GM20000 (cell line): ENCODE measurements around the gene SIRPA.

Source experiments
- DNase-seq: peaks from one replicate; pipeline ENCODE4 v3.0.0; 2012; ENCODE audit warnings: low spot score
- TF ChIP-seq, protein P1 (sequence below): IDR thresholded peaks from 2 replicates; pipeline ENCODE4 v1.5.1; 2012; ENCODE audit warnings: mild to moderate bottlenecking, control low read depth; ENCODE audit errors: extremely low read depth, missing control alignments

Gene SIRPA

DNA sequence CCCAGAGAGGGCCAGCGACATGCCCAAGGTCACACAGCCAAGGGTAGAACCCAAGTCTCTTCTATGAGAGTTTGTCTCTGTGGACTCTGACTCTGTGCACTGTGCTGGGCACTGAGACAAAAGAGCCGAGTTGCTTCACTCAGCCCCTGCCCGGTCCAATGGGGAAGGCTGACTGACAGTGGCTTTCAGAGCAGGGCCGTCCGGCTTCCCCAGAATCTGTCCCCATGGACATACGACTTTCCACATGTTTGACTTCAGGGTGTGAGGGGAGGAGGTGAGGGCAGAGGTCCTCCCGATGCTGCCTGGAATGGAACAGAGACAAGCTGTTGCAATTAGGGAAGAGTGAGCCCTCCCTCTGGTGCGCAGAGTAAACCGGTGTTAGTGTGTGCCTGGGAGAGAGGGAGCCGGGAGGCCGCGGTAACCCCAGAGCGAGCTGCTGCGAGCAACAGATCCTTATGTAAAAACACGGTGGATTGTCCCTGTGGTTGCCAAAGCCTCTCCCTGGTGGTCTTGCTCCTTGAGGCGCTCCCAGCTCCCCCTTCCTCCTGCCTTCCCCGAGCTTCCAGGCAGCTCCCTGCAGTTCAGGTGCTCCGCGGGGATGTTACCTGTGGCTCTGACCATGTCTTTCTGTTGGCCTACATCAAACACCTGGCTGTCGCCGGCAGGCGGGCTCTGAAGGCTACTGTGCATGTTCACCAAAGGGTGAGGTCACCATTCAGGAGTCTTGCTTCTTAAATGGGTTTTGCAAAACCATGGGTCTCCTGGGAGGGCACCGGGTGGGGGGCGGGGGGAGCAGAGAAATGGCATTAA, 672 bp downstream of the SIRPA start:
- peak; percentile 44 for DNase-seq
- TF ChIP-seq, protein P1, sequence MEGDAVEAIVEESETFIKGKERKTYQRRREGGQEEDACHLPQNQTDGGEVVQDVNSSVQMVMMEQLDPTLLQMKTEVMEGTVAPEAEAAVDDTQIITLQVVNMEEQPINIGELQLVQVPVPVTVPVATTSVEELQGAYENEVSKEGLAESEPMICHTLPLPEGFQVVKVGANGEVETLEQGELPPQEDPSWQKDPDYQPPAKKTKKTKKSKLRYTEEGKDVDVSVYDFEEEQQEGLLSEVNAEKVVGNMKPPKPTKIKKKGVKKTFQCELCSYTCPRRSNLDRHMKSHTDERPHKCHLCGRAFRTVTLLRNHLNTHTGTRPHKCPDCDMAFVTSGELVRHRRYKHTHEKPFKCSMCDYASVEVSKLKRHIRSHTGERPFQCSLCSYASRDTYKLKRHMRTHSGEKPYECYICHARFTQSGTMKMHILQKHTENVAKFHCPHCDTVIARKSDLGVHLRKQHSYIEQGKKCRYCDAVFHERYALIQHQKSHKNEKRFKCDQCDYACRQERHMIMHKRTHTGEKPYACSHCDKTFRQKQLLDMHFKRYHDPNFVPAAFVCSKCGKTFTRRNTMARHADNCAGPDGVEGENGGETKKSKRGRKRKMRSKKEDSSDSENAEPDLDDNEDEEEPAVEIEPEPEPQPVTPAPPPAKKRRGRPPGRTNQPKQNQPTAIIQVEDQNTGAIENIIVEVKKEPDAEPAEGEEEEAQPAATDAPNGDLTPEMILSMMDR = no peak

DNA sequence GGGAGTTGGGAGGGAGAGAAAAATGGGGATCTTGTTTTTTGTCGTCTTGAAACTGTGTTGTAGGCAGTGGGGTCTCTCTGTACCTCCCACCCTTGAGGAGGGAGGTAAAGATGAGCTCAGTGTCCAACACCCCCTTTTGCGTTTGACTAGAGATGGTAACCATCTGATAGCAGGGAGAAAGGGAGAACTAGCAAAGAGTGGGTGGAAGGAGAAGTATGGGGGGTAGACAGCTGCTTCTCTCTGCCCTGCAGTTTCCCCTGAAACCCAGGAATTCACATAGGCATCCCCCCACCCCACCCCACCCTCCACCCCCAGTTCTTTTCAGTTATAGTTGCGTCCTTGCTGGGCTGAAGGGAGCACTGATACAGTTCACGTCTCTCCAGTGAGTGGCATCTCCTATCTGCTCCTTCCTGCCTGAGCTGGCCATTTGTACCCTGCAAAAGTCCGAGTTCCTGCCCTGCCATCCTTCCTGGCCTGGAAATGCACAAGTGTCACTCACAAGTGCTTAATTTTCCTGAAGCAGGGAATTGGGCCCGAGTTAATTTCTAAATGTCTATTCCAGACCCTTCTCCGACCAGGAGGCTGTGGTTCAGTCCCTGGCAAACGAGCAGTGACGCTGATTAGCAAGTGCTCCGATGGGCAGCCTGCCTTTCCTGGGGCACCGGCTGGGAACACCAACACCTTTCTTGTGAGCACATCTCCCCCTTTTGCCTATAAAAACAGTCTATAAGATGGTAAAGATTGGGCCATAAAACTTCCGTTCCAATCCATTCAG, 1.5 kb downstream of the SIRPA start:
- DNase-seq = no peak
- TF ChIP-seq, protein P1 = no peak

DNA sequence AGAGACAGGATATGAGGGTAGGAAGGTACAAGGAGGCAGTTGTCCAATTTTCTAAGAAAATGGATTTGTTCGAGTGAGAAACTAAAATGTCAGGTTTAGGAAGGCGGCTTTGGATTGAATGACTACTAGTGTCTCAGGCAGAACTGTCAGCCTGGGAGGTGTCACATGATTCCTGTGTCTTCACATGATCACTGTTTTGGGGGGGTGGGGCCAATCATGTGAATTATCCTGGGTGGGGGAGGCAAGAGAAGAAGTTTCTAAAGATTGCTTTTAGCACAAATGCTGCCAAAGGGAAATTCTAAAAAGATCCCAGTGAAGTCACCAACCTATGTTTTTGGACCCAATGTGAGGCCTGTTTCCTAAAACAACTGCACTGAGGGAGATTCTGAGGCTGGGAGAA, 2.3 kb downstream of the SIRPA start:
- TF ChIP-seq, protein P1 = no peak
- DNase-seq = peak; percentile 42

DNA sequence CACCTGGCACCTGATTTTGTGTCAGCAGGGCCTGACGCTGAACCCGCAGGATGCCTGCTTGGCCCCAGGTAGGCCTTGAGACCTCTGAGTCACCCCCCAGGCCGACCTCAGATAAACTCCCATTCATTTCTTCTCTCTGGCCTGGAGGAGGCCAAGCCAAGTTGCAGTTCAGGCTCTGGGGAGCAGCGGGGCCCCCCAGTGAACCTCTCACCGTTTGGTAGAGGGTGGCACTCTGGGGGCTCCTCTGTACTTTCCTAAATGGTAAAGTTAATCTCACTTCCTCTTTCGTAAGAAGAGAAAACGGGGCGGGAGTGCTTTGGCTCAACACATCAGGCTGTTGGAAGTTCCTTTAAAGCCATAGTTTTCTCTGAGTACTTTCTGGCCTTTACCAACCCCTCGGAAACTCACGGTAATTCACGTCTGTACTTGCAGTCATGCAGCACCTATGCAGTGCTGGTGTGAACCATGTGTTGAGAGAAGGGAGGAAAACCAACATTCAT, 2.8 kb downstream of the SIRPA start:
- TF ChIP-seq, protein P1 = no peak
- peak; percentile 72 for DNase-seq

DNA sequence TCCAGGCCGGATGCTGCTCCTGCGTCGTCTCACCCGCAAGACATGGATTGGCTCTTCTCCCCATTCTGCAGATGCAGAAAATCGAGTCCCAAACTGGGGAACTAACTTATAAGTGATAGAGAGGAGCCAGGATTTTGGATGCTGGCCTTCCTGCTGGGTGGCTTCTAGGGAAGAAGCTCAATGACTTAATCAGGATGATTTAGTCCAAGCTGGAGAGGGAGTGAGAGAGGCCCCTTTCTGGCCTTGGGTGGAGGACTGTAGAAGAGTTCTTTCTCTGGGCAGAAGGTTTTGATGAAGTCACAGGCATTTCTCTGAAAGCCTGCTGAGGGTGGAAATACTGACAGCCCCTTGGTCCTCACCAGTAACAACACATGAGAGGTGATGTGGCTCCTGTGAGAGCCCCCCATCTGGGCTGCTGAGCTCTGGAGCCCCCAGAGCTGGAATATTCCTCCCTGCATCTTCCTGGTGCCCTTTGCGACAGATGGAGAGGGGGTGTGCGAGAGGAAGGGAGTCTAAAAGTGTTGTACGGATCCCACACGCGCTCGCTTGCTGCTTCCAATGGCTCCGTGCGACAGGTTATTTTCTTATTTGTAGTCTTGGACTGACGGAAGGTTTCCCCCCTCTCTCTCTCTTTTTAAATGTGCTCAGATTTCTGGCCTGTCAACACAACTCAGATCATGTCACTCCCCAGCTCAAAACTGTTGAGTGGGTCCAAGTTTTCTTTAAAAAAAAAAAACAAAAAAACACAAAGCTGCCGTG, 3.5 kb downstream of the SIRPA start:
- TF ChIP-seq, protein P1 = no peak
- DNase-seq = peak; percentile 20

DNA sequence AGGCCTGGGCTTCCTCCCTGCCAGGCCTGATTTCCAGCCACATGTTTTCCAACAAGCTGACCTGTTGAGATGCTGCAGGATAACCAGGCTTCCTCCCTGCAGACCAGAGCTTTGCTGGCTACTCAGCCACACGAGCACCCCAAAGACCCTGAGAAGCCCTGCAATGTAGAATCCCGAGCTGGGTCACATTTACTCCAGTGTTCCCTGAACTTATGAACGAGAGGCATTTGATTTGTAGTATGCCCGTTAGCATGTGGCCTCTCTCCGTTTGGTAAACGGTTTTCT, 4.0 kb downstream of the SIRPA start:
- no peak for DNase-seq
- TF ChIP-seq, protein P1 = no peak

DNA sequence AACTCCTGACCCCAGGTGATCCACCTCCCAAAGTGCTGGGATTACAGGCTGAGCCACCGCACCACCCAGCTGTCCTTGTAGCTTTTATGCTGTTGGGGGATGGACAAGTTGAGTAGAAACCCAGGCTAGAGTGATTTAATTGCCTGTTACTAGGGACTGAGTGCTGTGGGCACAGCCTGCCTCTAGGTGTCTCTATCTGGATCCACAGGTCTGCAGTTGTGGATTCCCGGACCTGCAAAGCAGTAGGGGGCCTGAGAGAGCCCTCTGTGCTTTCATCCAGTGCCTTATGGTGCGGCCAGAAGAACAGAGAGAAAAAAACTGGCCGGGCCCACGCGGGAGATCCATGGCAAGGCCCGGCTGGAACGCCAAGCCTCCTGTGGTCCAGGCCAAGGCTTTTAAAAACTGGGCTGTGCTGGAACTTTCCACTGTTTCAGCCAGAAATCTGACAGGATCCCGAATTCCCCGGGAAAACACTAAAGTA, 5.2 kb downstream of the SIRPA start:
- TF ChIP-seq, protein P1 = peak; percentile 42
- peak; percentile 57 for DNase-seq
